ENCODE measurements around the gene HOMER1. TPM values are rescaled to one million over a fixed set of nuclear protein-coding genes. Genes with fewer than 3 reads are reported as not detected.
A peak's percentile ranks its signal among the peaks of the same experiment; 100 is the strongest.

The HOMER1 gene
- total RNA-seq, 1 donor from 2014 or later, result 41.6 TPM

GRCh38 chr5:79495311-79495710 is 18.6 kb downstream of the HOMER1 start:
- H3K4me2 ChIP-seq, result no peak overlapping the region

DNA sequence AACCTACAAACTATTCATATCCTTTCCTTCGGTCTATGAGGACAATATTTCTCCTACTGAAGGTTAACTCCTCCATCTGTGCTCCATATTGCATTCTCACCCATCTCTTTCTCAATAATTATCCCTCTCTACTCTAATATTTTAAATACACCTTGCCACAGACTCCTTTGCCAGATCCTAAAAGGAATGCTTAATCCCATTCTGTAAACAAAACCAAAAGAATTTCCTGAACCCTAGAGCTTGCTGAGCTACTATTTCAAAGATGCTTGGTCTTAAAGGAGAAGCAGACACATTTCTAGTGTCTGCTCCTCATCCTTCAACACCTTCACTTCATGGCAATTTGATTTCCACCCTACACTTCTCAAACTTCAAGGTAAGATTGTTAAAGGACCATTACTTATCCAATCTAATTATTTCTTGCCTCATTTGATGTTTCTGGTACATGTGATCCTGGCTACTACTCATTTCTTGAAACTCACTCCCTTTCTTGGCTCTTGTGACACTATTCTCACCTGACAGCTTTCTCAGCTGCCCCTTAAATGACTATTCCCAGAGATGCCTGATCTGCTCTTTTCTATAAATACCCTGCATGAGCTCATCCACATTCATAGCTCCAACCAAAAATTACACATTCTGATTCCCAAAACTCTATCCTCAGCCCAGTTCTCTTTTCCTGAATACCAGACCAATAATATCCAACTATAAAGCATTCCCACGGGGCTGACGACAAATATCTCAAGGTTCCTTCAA is 20.2 kb downstream of the HOMER1 start:
- Histone ChIP-seq H3K9ac (no peak overlapping the region), H4K20me1 (ENCODE audit: low read depth) (peaks cover 35% of the 10 kb centered on the region), H3K79me2 (ENCODE audit: low read depth) (peaks cover 100% of the 10 kb centered on the region), H3K4me1 (peaks cover 7% of the 10 kb centered on the region), H2AFZ (replicated peaks) (no peak overlapping the region), H3K4me3 (no peak overlapping the region), H3F3A (ENCODE audit: low read depth) (peaks cover 12% of the 10 kb centered on the region), H3K27me3 (no peaks in the 10 kb centered on the region), H3K36me3 (no peaks in the 10 kb centered on the region), H3K4me2 (no peak overlapping the region), H3K27ac (no peak overlapping the region), H3K9me3 (ENCODE audit: low read depth) (no peaks in the 10 kb centered on the region)
- peaks cover 7% of the 10 kb centered on the region for H3K4me1 Mint-ChIP-seq
- peak overlapping the region; percentile 1 for H3K27ac Mint-ChIP-seq
- H3K36me3 Mint-ChIP-seq, result peaks cover 5% of the 10 kb centered on the region
- H3K27me3 Mint-ChIP-seq (ENCODE audit: insufficient read depth, low read depth), result no peaks in the 10 kb centered on the region
- DNase-seq (ENCODE audit: low spot score), result no peak
- H3K9me3 Mint-ChIP-seq, result no peaks in the 10 kb centered on the region
- H3K4me3 Mint-ChIP-seq, result no peak overlapping the region
- no peak for TF ChIP-seq EZH2phosphoT487 (IDR thresholded peaks at IDR 0.05)
- no peak for TF ChIP-seq EZH2 (IDR thresholded peaks at IDR 0.05)

More at GRCh38 chr5:79495311-79495710, 18.6 kb downstream of the HOMER1 start:
- H4K20me1 ChIP-seq (ENCODE audit: low read depth), result peaks cover 27% of the 10 kb centered on the region
- TF ChIP-seq CTCF (IDR thresholded peaks at IDR 0.05), result no peak
- no peak for TF ChIP-seq EZH2phosphoT487 (IDR thresholded peaks at IDR 0.05)
- TF ChIP-seq EZH2 (IDR thresholded peaks at IDR 0.05), result no peak
- no peak overlapping the region for H2AFZ ChIP-seq (replicated peaks)
- no peaks in the 10 kb centered on the region for H3K36me3 ChIP-seq
- H3K27me3 Mint-ChIP-seq (ENCODE audit: insufficient read depth, low read depth), result no peaks in the 10 kb centered on the region
- no peaks in the 10 kb centered on the region for H3K9me3 ChIP-seq (ENCODE audit: low read depth)
- H3K4me1 Mint-ChIP-seq, result peaks cover 7% of the 10 kb centered on the region
- peaks cover 7% of the 10 kb centered on the region for H3K4me1 ChIP-seq
- no peaks in the 10 kb centered on the region for H3K27me3 ChIP-seq
- no peak overlapping the region for H3K4me3 ChIP-seq
- DNase-seq (ENCODE audit: low spot score), result no peak
- no peak overlapping the region for H3K9ac ChIP-seq
- H3K27ac Mint-ChIP-seq, result no peak overlapping the region
- H3K4me3 Mint-ChIP-seq, result no peak overlapping the region
- peaks cover 100% of the 10 kb centered on the region for H3K79me2 ChIP-seq (ENCODE audit: low read depth)
- peaks cover 8% of the 10 kb centered on the region for H3K36me3 Mint-ChIP-seq
- H3K9me3 Mint-ChIP-seq, result no peaks in the 10 kb centered on the region
- H3K27ac ChIP-seq, result no peak overlapping the region
- peaks cover 12% of the 10 kb centered on the region for H3F3A ChIP-seq (ENCODE audit: low read depth)

DNA sequence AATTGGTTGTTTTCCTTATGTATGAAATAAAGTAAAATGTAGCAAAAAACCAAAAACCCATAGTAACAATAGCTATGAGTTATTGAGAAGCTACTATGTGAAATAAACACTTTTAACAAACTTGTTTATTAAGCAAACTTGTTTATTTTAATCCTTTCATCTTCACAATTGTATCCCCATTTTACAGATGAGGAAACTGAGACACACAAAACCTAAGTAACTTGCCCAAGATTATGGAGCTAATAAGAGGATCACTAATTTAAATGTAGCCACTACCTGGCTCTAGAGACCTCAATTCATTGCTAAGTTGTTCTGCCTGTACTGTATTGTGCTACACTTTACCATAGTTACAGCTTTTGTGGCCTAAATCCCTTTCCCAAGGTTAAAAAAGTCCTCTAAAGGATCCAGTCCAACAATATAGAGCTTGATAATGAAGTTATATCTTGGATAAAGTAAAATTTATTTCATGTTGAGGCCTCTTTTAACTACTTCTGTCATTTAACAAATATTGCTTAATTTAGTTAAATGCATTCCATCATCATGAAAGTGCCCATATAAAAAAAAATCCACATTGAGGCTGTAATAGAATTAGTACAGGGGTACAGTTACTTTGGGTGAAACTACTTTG is 22.1 kb downstream of the HOMER1 start:
- H3K4me3 Mint-ChIP-seq, result no peak overlapping the region
- Histone ChIP-seq H3K79me2 (ENCODE audit: low read depth) (peaks cover 100% of the 10 kb centered on the region), H3K27ac (no peak overlapping the region), H3K9me3 (ENCODE audit: low read depth) (no peaks in the 10 kb centered on the region), H2AFZ (replicated peaks) (no peak overlapping the region), H3K9ac (no peak overlapping the region), H3K4me1 (peaks cover 7% of the 10 kb centered on the region), H4K20me1 (ENCODE audit: low read depth) (peaks cover 34% of the 10 kb centered on the region), H3K4me3 (no peak overlapping the region), H3K4me2 (no peak overlapping the region), H3K27me3 (no peaks in the 10 kb centered on the region), H3F3A (ENCODE audit: low read depth) (peaks cover 12% of the 10 kb centered on the region), H3K36me3 (no peaks in the 10 kb centered on the region)
- peaks cover 2% of the 10 kb centered on the region for H3K27me3 Mint-ChIP-seq (ENCODE audit: insufficient read depth, low read depth)
- DNase-seq (ENCODE audit: low spot score), result no peak
- no peaks in the 10 kb centered on the region for H3K9me3 Mint-ChIP-seq
- no peak overlapping the region for H3K27ac Mint-ChIP-seq
- peaks cover 3% of the 10 kb centered on the region for H3K36me3 Mint-ChIP-seq
- TF ChIP-seq EZH2phosphoT487 (IDR thresholded peaks at IDR 0.05), result no peak
- TF ChIP-seq EZH2 (IDR thresholded peaks at IDR 0.05), result no peak
- no peak for TF ChIP-seq CTCF (IDR thresholded peaks at IDR 0.05)
- H3K4me1 Mint-ChIP-seq, result peaks cover 4% of the 10 kb centered on the region
